Activated naive CD4-positive, alpha-beta T cell treated with anti-CD3 and anti-CD28 coated beads, Interleukin-2, amount 10 ng/mL, durations not matched to agents 7 days and 5 days (primary cell): ENCODE data around the gene KCNH5.

Experiments
- CTCF ChIA-PET: fragments of 350-600 bp; sonication (Branson Sonifier 250); formaldehyde crosslinking; loops from one replicate; lab custom pipeline; 2021; ENCODE audit warnings: antibody characterized with exemption; lab: Charles Lee
- DNase-seq: peaks from one replicate; pipeline ENCODE4 v3.0.0-alpha.2; 2020
- H3K27ac Mint-ChIP-seq: one replicate; pipeline ENCODE4 v1.8.0; 2021; ENCODE audit warnings: mild to moderate bottlenecking, moderate library complexity, mixed read lengths
- H3K27me3 Mint-ChIP-seq: one replicate; pipeline ENCODE4 v1.8.0; 2021; ENCODE audit warnings: mild to moderate bottlenecking, mixed read lengths
- H3K36me3 Mint-ChIP-seq: one replicate; pipeline ENCODE4 v1.8.0; 2021; ENCODE audit warnings: mixed read lengths
- H3K4me1 Mint-ChIP-seq: one replicate; pipeline ENCODE4 v1.8.0; 2021; ENCODE audit warnings: mixed read lengths
- H3K4me3 Mint-ChIP-seq: one replicate; pipeline ENCODE4 v1.8.0; 2021; ENCODE audit warnings: mild to moderate bottlenecking, moderate library complexity, mixed read lengths
- H3K9me3 Mint-ChIP-seq: one replicate; pipeline ENCODE4 v1.8.0; 2021; ENCODE audit warnings: mixed read lengths

KCNH5 gene

DNA sequence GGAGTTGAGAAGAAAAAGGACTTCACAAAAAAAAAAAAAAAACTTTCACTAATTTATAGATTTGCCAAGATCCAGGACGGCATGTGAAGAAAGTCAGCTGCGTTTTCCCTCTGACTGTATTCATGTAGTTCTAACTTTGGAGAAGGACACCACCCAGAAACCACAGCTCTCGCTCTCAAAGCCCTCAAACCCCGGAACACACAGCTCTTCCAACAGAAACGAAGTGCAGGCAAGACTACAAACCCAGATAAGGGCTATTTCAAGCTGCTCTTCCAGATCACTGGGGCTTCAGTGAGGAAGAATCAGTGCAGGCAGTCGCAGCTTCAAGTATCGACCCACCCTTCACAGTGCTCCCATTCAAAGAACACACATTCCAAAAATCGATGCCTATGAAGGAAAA lies 13.2 kb downstream of the KCNH5 start:
- Mint-ChIP-seq H3K27ac (no peak overlapping the region), H3K9me3 (no peaks in the 10 kb centered on the region), H3K4me1 (no peaks in the 10 kb centered on the region), H3K4me3 (no peak overlapping the region), H3K27me3 (no peaks in the 10 kb centered on the region), H3K36me3 (no peaks in the 10 kb centered on the region)
- DNase-seq = no peak
- CTCF ChIA-PET = no interaction called here

DNA sequence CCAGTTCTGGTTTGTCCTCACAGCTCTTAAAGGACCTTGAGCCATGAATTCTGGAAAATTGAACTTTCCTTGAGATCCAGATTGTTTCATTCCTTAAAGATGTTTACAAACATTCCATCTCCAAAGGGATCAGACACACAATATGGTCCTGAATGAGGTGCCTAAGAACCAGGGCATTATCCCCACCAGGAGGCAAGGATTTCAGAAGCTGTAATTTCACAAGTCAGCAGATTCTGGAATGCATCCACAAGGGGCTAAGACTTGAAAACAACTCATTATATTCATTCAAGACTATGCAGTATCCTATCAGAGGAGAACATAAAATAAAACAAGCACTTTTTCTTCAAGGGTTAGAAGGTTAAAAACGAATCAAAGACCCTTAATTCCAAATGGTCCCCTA lies 15.1 kb downstream of the KCNH5 start:
- Mint-ChIP-seq H3K4me3 (no peak overlapping the region), H3K4me1 (no peaks in the 10 kb centered on the region), H3K27ac (no peak overlapping the region), H3K36me3 (no peaks in the 10 kb centered on the region), H3K9me3 (peaks cover 1% of the 10 kb centered on the region), H3K27me3 (no peaks in the 10 kb centered on the region)
- no peak for DNase-seq
- CTCF ChIA-PET = no interaction called here

DNA sequence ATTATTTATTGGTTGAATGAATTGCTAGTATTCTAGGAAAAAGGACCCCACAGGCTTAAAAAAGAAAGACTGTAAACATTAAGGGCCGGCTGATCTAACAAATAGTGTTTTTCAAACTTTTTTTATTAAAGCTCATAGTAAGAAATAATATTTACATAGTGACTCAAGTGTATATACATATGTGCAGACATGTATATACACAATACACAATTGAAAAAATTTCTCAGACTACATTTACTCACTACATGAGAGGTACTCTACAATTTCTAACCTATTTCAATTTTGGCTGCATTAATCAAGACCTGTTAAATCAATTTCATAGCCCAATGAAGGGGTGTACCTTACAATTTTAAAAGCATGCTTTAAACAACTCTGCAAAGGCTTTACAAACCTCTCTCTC lies 17.5 kb downstream of the KCNH5 start:
- Mint-ChIP-seq H3K9me3 (peaks cover 1% of the 10 kb centered on the region), H3K27ac (no peak overlapping the region), H3K36me3 (no peaks in the 10 kb centered on the region), H3K4me3 (no peak overlapping the region), H3K4me1 (no peaks in the 10 kb centered on the region), H3K27me3 (no peaks in the 10 kb centered on the region)
- CTCF ChIA-PET = interaction anchor here (0.6 kb wide), 1 partner anchor 950 kb away, joined by 3 read pairs; no protein-coding TSS in a partner anchor
- no peak for DNase-seq

DNA sequence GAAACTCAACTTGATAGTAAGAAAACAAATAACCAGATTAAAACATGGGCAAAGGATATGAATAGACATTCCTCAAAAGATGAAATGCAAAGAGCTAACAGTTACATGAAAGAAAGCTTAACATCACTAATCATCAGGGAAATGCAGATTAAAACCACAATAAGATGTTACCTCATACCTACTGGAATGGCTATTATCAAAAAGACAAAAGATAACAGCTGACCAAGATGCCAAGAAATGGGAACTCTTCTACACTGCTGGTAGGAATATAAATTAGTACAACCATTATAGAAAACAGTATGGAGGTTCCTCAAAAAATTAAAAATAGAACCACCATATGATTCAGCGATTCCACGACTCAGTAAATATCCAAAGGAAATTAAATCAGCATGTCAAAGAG lies 18.8 kb downstream of the KCNH5 start:
- Mint-ChIP-seq H3K4me1 (no peaks in the 10 kb centered on the region), H3K36me3 (no peaks in the 10 kb centered on the region), H3K9me3 (peaks cover 1% of the 10 kb centered on the region), H3K27me3 (no peaks in the 10 kb centered on the region), H3K27ac (no peak overlapping the region), H3K4me3 (no peak overlapping the region)
- no peak for DNase-seq
- CTCF ChIA-PET = no interaction called here

DNA sequence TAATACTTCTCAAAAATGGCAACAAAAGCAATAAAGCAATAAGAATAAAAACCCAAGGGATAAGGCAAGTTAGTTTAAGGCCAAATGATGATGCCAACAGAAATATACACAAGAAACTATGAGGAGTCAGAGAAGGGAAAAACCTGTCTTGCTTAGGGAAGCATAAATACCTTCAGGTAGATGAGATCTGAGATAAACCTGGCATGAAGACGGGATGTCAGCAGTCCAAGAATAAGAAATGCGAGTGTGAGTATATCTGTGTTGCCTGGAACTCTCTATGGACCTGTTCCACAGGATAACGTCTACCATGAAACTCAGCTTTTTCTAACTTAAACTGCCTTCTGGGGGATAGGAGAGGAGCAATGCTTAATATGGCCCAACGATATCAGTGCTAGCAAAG lies 30.6 kb downstream of the KCNH5 start:
- no peak overlapping the region for H3K27ac Mint-ChIP-seq
- no peak for DNase-seq
- H3K4me3 Mint-ChIP-seq = no peak overlapping the region
- no peaks in the 10 kb centered on the region for H3K4me1 Mint-ChIP-seq
- CTCF ChIA-PET = no interaction called here
- H3K36me3 Mint-ChIP-seq = no peaks in the 10 kb centered on the region
- no peaks in the 10 kb centered on the region for H3K27me3 Mint-ChIP-seq
- no peaks in the 10 kb centered on the region for H3K9me3 Mint-ChIP-seq

DNA sequence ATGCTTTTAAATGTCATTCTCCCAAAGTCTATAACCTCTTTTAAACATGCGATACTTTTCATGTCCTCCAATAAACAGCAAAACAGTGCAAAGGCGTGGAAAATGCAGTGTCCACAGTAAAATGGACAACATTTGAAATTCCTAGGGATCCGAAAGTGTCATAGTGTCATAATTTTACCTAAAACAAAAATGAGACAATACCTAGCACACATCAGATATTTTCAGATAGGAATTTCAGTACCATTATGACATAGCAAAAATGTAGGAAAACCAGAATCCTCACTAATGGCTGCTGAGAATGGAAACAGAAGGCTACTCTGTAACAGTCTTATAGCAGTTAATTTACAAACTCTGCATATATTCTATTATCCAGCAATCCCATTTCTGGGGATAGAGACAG lies 33.1 kb downstream of the KCNH5 start:
- DNase-seq = no peak
- Mint-ChIP-seq H3K27me3 (no peaks in the 10 kb centered on the region), H3K36me3 (no peaks in the 10 kb centered on the region), H3K27ac (no peak overlapping the region), H3K9me3 (no peaks in the 10 kb centered on the region), H3K4me1 (no peaks in the 10 kb centered on the region), H3K4me3 (no peak overlapping the region)
- CTCF ChIA-PET = no interaction called here

GRCh38 chr14:63011623-63012022 lies 33.6 kb downstream of the KCNH5 start:
- H3K9me3 Mint-ChIP-seq = no peaks in the 10 kb centered on the region
- DNase-seq = no peak
- CTCF ChIA-PET = no interaction called here
- H3K27ac Mint-ChIP-seq = no peak overlapping the region
- no peaks in the 10 kb centered on the region for H3K27me3 Mint-ChIP-seq
- no peak overlapping the region for H3K4me3 Mint-ChIP-seq
- H3K4me1 Mint-ChIP-seq = no peaks in the 10 kb centered on the region
- no peaks in the 10 kb centered on the region for H3K36me3 Mint-ChIP-seq

- CTCF ChIA-PET = no interaction called here
- Mint-ChIP-seq H3K36me3 (no peaks in the 10 kb centered on the region), H3K27ac (no peak overlapping the region), H3K9me3 (no peaks in the 10 kb centered on the region), H3K4me1 (no peaks in the 10 kb centered on the region), H3K27me3 (no peaks in the 10 kb centered on the region), H3K4me3 (no peak overlapping the region)
- no peak for DNase-seq
Measured at GRCh38 chr14:63009495-63009894, 35.8 kb downstream of the KCNH5 start.

DNA sequence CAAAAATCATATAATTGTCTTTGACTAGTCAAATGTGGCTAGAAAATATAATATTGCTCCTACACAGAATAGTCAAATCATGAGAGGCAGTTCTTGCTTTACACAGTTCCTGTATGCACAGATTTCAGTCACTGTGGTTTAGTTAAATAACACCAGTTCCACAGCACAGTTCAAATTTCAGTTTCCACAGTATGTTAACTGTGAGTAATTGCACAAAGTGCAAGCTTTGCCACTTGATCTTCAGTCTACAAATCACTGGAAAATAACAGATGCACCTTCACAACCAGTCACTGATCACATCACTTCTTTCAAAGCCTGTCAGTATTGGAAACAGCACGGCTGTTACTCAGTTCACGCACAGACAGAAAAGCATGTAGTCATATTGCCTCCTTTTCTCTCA lies 38.7 kb downstream of the KCNH5 start:
- Mint-ChIP-seq H3K36me3 (no peaks in the 10 kb centered on the region), H3K4me3 (no peak overlapping the region), H3K27ac (no peak overlapping the region), H3K27me3 (no peaks in the 10 kb centered on the region), H3K4me1 (no peaks in the 10 kb centered on the region), H3K9me3 (peaks cover 1% of the 10 kb centered on the region)
- DNase-seq = no peak
- CTCF ChIA-PET = no interaction called here

DNA sequence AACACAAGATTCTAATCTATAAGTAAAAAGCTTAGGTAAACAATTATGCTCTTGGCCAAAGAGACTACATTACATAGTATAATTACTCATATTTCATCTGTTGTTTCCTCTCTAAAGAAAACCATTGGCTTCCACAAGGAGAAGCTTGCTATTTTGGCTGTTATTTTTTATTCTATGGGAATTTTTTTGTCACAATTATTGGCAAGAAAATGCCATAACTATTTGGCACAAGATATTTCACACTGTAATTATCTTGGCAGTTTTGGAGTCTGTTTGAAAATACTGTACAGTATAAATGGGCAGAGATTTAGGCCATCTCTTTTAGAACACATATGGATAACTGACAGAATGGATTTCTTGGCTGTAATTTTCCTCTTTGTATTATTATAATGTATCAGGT lies 51.2 kb downstream of the KCNH5 start:
- CTCF ChIA-PET = no interaction called here
- no peak overlapping the region for H3K4me3 Mint-ChIP-seq
- no peak for DNase-seq

DNA sequence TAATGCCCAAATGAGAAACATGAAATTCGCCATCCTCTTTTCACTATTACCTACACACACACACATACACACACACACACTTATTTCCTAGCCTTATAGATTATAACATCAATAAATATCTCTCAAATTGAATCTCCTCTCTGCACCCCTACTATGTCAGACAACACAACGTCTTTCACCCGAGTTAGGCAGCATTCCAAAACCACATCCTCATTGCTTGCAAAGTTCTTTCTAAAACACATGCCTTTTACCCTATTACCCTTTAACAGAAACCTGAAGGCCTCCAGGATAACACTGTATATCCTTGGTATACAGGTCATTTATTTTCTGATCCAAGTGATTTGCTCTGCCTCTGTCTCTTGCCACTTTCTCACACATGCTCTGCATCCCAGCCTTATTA lies 56.3 kb downstream of the KCNH5 start:
- H3K27me3 Mint-ChIP-seq = no peaks in the 10 kb centered on the region
- no peaks in the 10 kb centered on the region for H3K9me3 Mint-ChIP-seq
- no peak for DNase-seq
- no peak overlapping the region for H3K27ac Mint-ChIP-seq
- H3K4me1 Mint-ChIP-seq = no peaks in the 10 kb centered on the region
- CTCF ChIA-PET = no interaction called here
- no peaks in the 10 kb centered on the region for H3K36me3 Mint-ChIP-seq
- no peak overlapping the region for H3K4me3 Mint-ChIP-seq

More for the DNA sequence above, 51.2 kb downstream of the KCNH5 start:
- no peak overlapping the region for H3K27ac Mint-ChIP-seq
- H3K36me3 Mint-ChIP-seq = no peaks in the 10 kb centered on the region
- H3K27me3 Mint-ChIP-seq = no peaks in the 10 kb centered on the region
- no peaks in the 10 kb centered on the region for H3K9me3 Mint-ChIP-seq
- H3K4me1 Mint-ChIP-seq = no peaks in the 10 kb centered on the region

GRCh38 chr14:62983821-62984220 lies 61.4 kb downstream of the KCNH5 start:
- DNase-seq = no peak
- Mint-ChIP-seq H3K9me3 (no peaks in the 10 kb centered on the region), H3K36me3 (no peaks in the 10 kb centered on the region), H3K27me3 (no peaks in the 10 kb centered on the region), H3K4me3 (no peak overlapping the region), H3K4me1 (no peaks in the 10 kb centered on the region), H3K27ac (no peak overlapping the region)
- CTCF ChIA-PET = no interaction called here

DNA sequence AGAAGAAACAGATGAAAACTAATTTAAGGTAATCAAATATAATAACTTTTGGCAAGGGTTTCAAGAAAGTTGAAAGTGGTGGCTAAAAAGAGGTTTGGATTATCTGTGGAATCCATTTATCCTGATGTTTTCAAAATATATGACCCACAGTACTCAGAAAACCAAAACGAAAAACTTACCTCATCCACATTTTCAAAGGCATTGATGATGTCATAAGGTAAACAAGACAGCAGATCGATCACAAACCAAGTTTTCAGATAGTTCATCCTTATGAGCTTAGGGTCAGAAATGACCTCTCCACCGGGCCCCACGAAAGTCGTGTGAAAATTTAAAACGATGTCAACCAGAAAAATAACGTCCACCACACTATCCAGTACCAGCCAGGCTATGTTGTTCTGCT lies 64.6 kb downstream of the KCNH5 start:
- Mint-ChIP-seq H3K9me3 (no peaks in the 10 kb centered on the region), H3K36me3 (no peaks in the 10 kb centered on the region), H3K4me3 (no peak overlapping the region), H3K27me3 (no peaks in the 10 kb centered on the region), H3K27ac (no peak overlapping the region), H3K4me1 (no peaks in the 10 kb centered on the region)
- no peak for DNase-seq
- CTCF ChIA-PET = no interaction called here

DNA sequence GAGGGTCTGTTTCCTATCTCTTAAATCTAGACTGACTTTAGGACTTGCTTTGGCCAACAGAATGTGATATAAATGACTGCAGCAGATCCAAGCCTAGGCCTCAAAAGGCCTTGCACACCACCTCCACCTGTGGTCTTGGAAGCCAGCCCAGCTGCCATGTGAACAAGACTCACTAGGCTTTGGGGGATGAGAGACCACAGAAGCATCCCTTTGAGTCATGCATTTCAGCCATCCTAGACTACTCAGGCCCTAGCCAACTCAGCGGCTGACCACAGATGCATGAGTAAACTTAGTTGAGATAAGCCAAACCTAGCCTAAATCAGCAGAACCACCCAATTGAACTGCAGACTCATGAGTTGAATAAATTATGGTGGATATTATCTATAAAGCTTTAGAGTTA lies 87.7 kb downstream of the KCNH5 start:
- no peak overlapping the region for H3K27ac Mint-ChIP-seq
- H3K4me1 Mint-ChIP-seq = no peaks in the 10 kb centered on the region
- H3K9me3 Mint-ChIP-seq = no peaks in the 10 kb centered on the region
- CTCF ChIA-PET = no interaction called here
- no peak for DNase-seq
- no peak overlapping the region for H3K4me3 Mint-ChIP-seq
- no peaks in the 10 kb centered on the region for H3K36me3 Mint-ChIP-seq
- H3K27me3 Mint-ChIP-seq = no peaks in the 10 kb centered on the region

DNA sequence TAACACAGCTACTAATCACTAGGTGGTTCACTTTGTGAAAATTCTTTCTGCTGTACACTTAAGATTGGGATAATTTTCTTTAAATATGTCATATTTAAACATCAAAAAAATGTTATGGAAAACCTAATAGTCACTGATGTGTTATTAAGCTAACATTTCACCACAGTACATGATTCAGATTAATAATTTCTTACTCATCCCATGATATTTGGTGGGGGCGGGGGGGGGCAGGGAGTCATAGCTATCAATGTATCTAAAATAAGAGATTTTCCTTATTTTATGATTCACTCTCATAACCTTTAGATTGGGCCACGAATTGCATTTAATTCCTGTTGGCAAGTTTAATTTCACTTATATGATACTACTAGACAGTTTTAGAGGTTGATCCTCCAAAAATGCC lies 88.8 kb downstream of the KCNH5 start:
- CTCF ChIA-PET = no interaction called here
- H3K27ac Mint-ChIP-seq = no peak overlapping the region
- H3K4me1 Mint-ChIP-seq = no peaks in the 10 kb centered on the region
- DNase-seq = no peak
- H3K4me3 Mint-ChIP-seq = no peak overlapping the region
- no peaks in the 10 kb centered on the region for H3K36me3 Mint-ChIP-seq
- H3K27me3 Mint-ChIP-seq = no peaks in the 10 kb centered on the region
- H3K9me3 Mint-ChIP-seq = no peaks in the 10 kb centered on the region

DNA sequence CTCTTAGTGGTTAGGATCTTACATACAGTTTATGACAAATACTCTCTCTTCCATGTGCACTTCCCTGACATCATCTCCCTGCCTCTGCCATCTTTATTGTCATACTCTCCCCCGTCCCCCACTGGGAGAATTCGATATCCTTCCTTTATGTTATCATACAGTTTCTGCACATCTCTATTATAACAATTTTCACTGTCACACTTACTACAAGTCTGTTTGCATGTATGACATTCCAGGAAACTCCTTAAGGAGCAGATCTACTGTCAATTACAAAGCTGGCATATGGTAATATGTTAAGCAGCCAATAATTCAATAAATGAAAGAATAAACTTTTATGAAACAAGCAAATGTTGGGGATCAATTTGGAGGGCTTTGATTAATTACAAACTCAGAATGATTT lies 91.1 kb downstream of the KCNH5 start:
- CTCF ChIA-PET = no interaction called here
- no peaks in the 10 kb centered on the region for H3K4me1 Mint-ChIP-seq

More for the DNA sequence above, 91.1 kb downstream of the KCNH5 start:
- H3K27me3 Mint-ChIP-seq = no peaks in the 10 kb centered on the region
- H3K27ac Mint-ChIP-seq = no peak overlapping the region
- H3K4me3 Mint-ChIP-seq = no peak overlapping the region
- DNase-seq = no peak
- H3K36me3 Mint-ChIP-seq = no peaks in the 10 kb centered on the region
- no peaks in the 10 kb centered on the region for H3K9me3 Mint-ChIP-seq
